Kidney tubule cell (primary cell): Measurements from ENCODE around the gene RCOR1.
"Not testable (repeated sequence)": the region's sequence is repeated elsewhere in the genome, so short reads cannot be mapped to it uniquely, and the experiment has no call there.

Experiments
- DNase-seq: peaks from one replicate; pipeline ENCODE4 v3.0.0-alpha.2; 2018; ENCODE audit warnings: low spot score

RCOR1 gene

GRCh38 chr14:102629808-102630350 is 37.4 kb downstream of the RCOR1 start:
- no peak for DNase-seq

GRCh38 chr14:102630405-102630804 is 38.0 kb downstream of the RCOR1 start:
- DNase-seq, result no peak

- DNase-seq, result no peak
Observed at GRCh38 chr14:102630881-102631280, 38.4 kb downstream of the RCOR1 start.

GRCh38 chr14:102633906-102634595 is 41.6 kb downstream of the RCOR1 start:
- DNase-seq, result no peak

- not testable (repeated sequence) for DNase-seq
Observed at GRCh38 chr14:102639611-102640010, 47.2 kb downstream of the RCOR1 start.

GRCh38 chr14:102644523-102644922 is 52.1 kb downstream of the RCOR1 start:
- DNase-seq, result no peak

GRCh38 chr14:102645746-102646440 is 53.4 kb downstream of the RCOR1 start:
- DNase-seq, result no peak

- DNase-seq, result no peak
Observed at GRCh38 chr14:102646615-102647014, 54.2 kb downstream of the RCOR1 start.

GRCh38 chr14:102652194-102652593 is 59.7 kb downstream of the RCOR1 start:
- no peak for DNase-seq

GRCh38 chr14:102654298-102654697 is 61.8 kb downstream of the RCOR1 start:
- peak; percentile 68 for DNase-seq

GRCh38 chr14:102655137-102655536 is 62.7 kb downstream of the RCOR1 start:
- DNase-seq, result peak; percentile 77

GRCh38 chr14:102659797-102660196 is 67.3 kb downstream of the RCOR1 start:
- peak; percentile 65 for DNase-seq

GRCh38 chr14:102661614-102662013 is 69.2 kb downstream of the RCOR1 start:
- no peak for DNase-seq

GRCh38 chr14:102662636-102663430 is 70.4 kb downstream of the RCOR1 start:
- no peak for DNase-seq

- no peak for DNase-seq
Observed at GRCh38 chr14:102663440-102663839, 71.0 kb downstream of the RCOR1 start.

GRCh38 chr14:102665621-102666020 is 73.2 kb downstream of the RCOR1 start:
- DNase-seq, result no peak

- no peak for DNase-seq
Observed at GRCh38 chr14:102666635-102667034, 74.2 kb downstream of the RCOR1 start.

- DNase-seq, result no peak
Observed at GRCh38 chr14:102667703-102668102, 75.3 kb downstream of the RCOR1 start.

GRCh38 chr14:102668291-102668873 is 75.9 kb downstream of the RCOR1 start:
- no peak for DNase-seq

GRCh38 chr14:102671410-102671809 is 79.0 kb downstream of the RCOR1 start:
- no peak for DNase-seq

- DNase-seq, result no peak
Observed at GRCh38 chr14:102672410-102672960, 80.0 kb downstream of the RCOR1 start.

GRCh38 chr14:102675396-102675795 is 82.9 kb downstream of the RCOR1 start:
- DNase-seq, result peak; percentile 92
